B cell (primary cell): ENCODE data around the gene TTLL8. TPM values are rescaled to one million over a fixed set of nuclear protein-coding genes. Genes with fewer than 3 reads are reported as not detected.

Experiments used
- ATAC-seq: fragments of 200-7000 bp; cut with Tn5 transposase; one replicate; pipeline ENCODE4 v1.10.0; 2021; ENCODE audit warnings: low read depth, mild to moderate bottlenecking, moderate number of reproducible peaks, moderate library complexity
- CTCF ChIA-PET: fragments of 350-600 bp; sonication (Branson Sonifier 250); formaldehyde crosslinking; loops from one replicate; lab custom pipeline; 2021; ENCODE audit warnings: antibody characterized with exemption, inconsistent platforms; lab: Charles Lee
- POLR2A ChIA-PET: fragments of 350-600 bp; sonication (Branson Sonifier 250); formaldehyde crosslinking; loops from one replicate; lab custom pipeline; 2021; ENCODE audit warnings: antibody characterized with exemption; lab: Charles Lee
- DNase-seq: peaks from one replicate; pipeline ENCODE4 v3.0.0; 2013
- H2AFZ ChIP-seq: 2 replicates; pipeline ENCODE4 v1.6.1; 2012; ENCODE audit warnings: mild to moderate bottlenecking, low read depth, low read length; ENCODE audit not compliant: insufficient read depth, poor library complexity, severe bottlenecking
- H3K27ac ChIP-seq, 2 donors: 1 replicate in 1 of 2; 2 replicates in 1 of 2; pipeline ENCODE4 v1.5.1; 2012 to 2013; ENCODE audit warnings: low read length in 2 of 2, mild to moderate bottlenecking in 2 of 2, moderate library complexity in 1 of 2
- H3K27me3 ChIP-seq, 4 experiments: fragments of 200-600 bp in 1 of 4; sonication (generic) in 1 of 4; replicated peaks in 1 of 4; 1 replicate in 2 of 4; 2 replicates in 2 of 4; pipeline versions ENCODE4 v1.6.1 to v1.7.0; 2013 to 2016; ENCODE audit warnings: low read length in 3 of 4, mild to moderate bottlenecking in 2 of 4, mixed read lengths in 1 of 4, moderate library complexity in 1 of 4; ENCODE audit not compliant: insufficient read depth in 4 of 4, control insufficient read depth in 3 of 4; ENCODE audit errors: control extremely low read depth in 1 of 4
- H3K36me3 ChIP-seq, 2 experiments: replicated peaks in 1 of 2; 1 replicate in 1 of 2; 2 replicates in 1 of 2; pipeline versions ENCODE4 v1.6.1 to v1.7.1; 2013; ENCODE audit warnings: low read length in 1 of 2; ENCODE audit not compliant: insufficient read depth in 2 of 2, control insufficient read depth in 1 of 2; ENCODE audit errors: control extremely low read depth in 1 of 2, extremely low read depth in 1 of 2
- H3K4me1 ChIP-seq, 2 donors: fragments of 200-600 bp in 1 of 2; sonication (generic) in 1 of 2; 1 replicate in 1 of 2; 2 replicates in 1 of 2; pipeline versions ENCODE4 v1.5.1 to v1.6.1; 2013 to 2017; ENCODE audit warnings: low read length in 2 of 2; ENCODE audit not compliant: control insufficient read depth in 2 of 2, insufficient read depth in 2 of 2
- H3K4me2 ChIP-seq: replicated peaks from 2 replicates; pipeline ENCODE3; 2012; ENCODE audit warnings: mild to moderate bottlenecking, low read depth, low read length; ENCODE audit not compliant: poor library complexity, severe bottlenecking
- H3K4me3 ChIP-seq, 5 experiments: fragments of 200-600 bp in 1 of 5; sonication (generic) in 1 of 5; 1 replicate in 3 of 5; 2 replicates in 2 of 5; pipeline versions ENCODE4 v1.5.1 to v1.7.0; 2011 to 2016; ENCODE audit warnings: low read length in 4 of 5, mild to moderate bottlenecking in 4 of 5, low read depth in 2 of 5, control low read depth in 1 of 5, moderate library complexity in 1 of 5; ENCODE audit not compliant: insufficient read depth in 1 of 5; ENCODE audit errors: control extremely low read depth in 1 of 5, extremely low read depth in 1 of 5
- H3K79me2 ChIP-seq: fragments of 200-600 bp; sonication (generic); one replicate; pipeline ENCODE4 v1.6.0; 2016; ENCODE audit warnings: low read length; ENCODE audit not compliant: control insufficient read depth, insufficient read depth
- H3K9ac ChIP-seq: fragments of 200-600 bp; sonication (generic); 2 replicates; pipeline ENCODE4 v1.6.1; 2017; ENCODE audit warnings: mild to moderate bottlenecking, low read length, moderate library complexity
- H3K9me3 ChIP-seq, 3 donors: one replicate each; pipeline versions ENCODE4 v1.6.1 to v1.7.1; 2013; ENCODE audit warnings: low read length in 2 of 3; ENCODE audit not compliant: control insufficient read depth in 2 of 3, insufficient read depth in 1 of 3; ENCODE audit errors: control extremely low read depth in 1 of 3
- H4K20me1 ChIP-seq: 2 replicates; pipeline ENCODE4 v1.6.0; 2012; ENCODE audit warnings: mild to moderate bottlenecking, low read length; ENCODE audit not compliant: insufficient read depth, control insufficient read depth, poor library complexity, severe bottlenecking
- H3K27ac Mint-ChIP-seq: one replicate; pipeline ENCODE4 v1.8.0; 2021; ENCODE audit warnings: mixed read lengths
- H3K27me3 Mint-ChIP-seq: one replicate; pipeline ENCODE4 v1.8.0; 2021; ENCODE audit warnings: mixed read lengths
- H3K4me1 Mint-ChIP-seq: one replicate; pipeline ENCODE4 v1.8.0; 2021; ENCODE audit warnings: mixed read lengths
- H3K4me3 Mint-ChIP-seq: one replicate; pipeline ENCODE4 v1.8.0; 2021; ENCODE audit warnings: mixed read lengths
- H3K9me3 Mint-ChIP-seq: one replicate; pipeline ENCODE4 v1.8.0; 2022; ENCODE audit warnings: mixed read lengths; ENCODE audit not compliant: insufficient read depth
- EZH2 ChIP-seq: IDR thresholded peaks from 2 replicates; pipeline ENCODE4 v1.6.1; 2012; ENCODE audit warnings: borderline replicate concordance, low read depth, mild to moderate bottlenecking, moderate library complexity, low read length; ENCODE audit not compliant: insufficient read depth, poor library complexity, severe bottlenecking
- WGBS: methylation state at CpG from one replicate; pipeline ENCODE4 v1.1.5; 2013; ENCODE audit warnings: missing lambda C conversion rate; ENCODE audit not compliant: insufficient coverage; 5-methylcytosine and 5-hydroxymethylcytosine counted together
- intact Hi-C: fragments of 100-400 bp; cut with micrococcal nuclease; formaldehyde crosslinking; loops from one replicate; pipeline ENCODE4 v1.10.0; 2022
- polyA plus RNA-seq: library from polyadenylated mRNA; depleted of rRNA; stranded (reverse); fragments of >200 nt; gene quantifications from 2 replicates; pipeline ENCODE4 v1.2.3, GENCODE V29; 2012
- total RNA-seq, 2 donors: library from RNA; stranded (reverse); fragments of 120-200 nt in 1 of 2; gene quantifications; 1 replicate in 1 of 2; 2 replicates in 1 of 2; pipeline versions ENCODE4 v1.2.3 to v1.2.4, GENCODE V29; 2013 to 2022
- TF ChIP-seq, protein P1 (sequence below): fragments of 200-600 bp; IDR thresholded peaks from one replicate; pipeline ENCODE4 v1.8.0; 2022; ENCODE audit warnings: antibody characterized with exemption, mild to moderate bottlenecking

Gene TTLL8
- total and polyA plus RNA-seq, 2 donors (not counting 1 experiment from before 2014, with no cell fraction given) = not detected

DNA sequence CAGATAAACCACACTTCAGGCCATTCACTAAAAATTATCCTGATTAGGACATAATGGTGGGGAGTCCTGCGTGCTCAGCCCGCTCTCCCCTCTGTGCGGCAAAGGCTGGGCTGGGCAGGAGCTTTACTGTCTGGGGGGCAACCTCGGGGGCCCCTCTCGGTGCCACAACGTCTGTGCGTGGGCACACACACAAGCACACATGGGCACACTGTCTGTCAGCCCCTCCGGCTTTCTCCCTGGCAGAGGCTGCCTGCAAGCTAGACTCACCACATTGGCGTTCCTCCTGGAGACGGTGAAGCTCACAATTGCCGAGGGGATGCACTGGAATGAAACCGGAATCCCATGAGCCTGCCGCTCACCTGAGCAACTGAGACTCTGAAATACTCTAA is 22.0 kb upstream of the TTLL8 start:
- H3K4me1 Mint-ChIP-seq = peaks cover 4% of the 10 kb centered on the region
- H3K9me3 Mint-ChIP-seq = no peaks in the 10 kb centered on the region
- DNase-seq (no peak), ATAC-seq (no peak)
- peaks cover 24% of the 10 kb centered on the region for H3K27me3 Mint-ChIP-seq
- Histone ChIP-seq H3K36me3 (no peaks in the 10 kb centered on the region), H2AFZ (no peak overlapping the region), H3K9me3 (peaks cover 0 to 7% (median 0%) of the 10 kb centered on the region in 3 donors), H3K27ac (no peak overlapping the region), H3K4me1 (no peaks in the 10 kb centered on the region), H3K4me3 (no peak overlapping the region), H4K20me1 (no peaks in the 10 kb centered on the region), H3K79me2 (no peaks in the 10 kb centered on the region), H3K4me2 (no peak overlapping the region), H3K9ac (no peak overlapping the region), H3K27me3 (peaks cover 0 to 29% (median 6%) of the 10 kb centered on the region in 4 experiments)
- WGBS = 93% methylated on average over 13 of the region's 13 CpGs
- H3K27ac Mint-ChIP-seq = no peak overlapping the region
- CTCF ChIA-PET = no interaction called here
- H3K4me3 Mint-ChIP-seq = no peak overlapping the region
- POLR2A ChIA-PET = no interaction called here
- intact Hi-C loops = no loop called here
- no peak for TF ChIP-seq EZH2
- TF ChIP-seq, protein P1, sequence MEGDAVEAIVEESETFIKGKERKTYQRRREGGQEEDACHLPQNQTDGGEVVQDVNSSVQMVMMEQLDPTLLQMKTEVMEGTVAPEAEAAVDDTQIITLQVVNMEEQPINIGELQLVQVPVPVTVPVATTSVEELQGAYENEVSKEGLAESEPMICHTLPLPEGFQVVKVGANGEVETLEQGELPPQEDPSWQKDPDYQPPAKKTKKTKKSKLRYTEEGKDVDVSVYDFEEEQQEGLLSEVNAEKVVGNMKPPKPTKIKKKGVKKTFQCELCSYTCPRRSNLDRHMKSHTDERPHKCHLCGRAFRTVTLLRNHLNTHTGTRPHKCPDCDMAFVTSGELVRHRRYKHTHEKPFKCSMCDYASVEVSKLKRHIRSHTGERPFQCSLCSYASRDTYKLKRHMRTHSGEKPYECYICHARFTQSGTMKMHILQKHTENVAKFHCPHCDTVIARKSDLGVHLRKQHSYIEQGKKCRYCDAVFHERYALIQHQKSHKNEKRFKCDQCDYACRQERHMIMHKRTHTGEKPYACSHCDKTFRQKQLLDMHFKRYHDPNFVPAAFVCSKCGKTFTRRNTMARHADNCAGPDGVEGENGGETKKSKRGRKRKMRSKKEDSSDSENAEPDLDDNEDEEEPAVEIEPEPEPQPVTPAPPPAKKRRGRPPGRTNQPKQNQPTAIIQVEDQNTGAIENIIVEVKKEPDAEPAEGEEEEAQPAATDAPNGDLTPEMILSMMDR = no peak

DNA sequence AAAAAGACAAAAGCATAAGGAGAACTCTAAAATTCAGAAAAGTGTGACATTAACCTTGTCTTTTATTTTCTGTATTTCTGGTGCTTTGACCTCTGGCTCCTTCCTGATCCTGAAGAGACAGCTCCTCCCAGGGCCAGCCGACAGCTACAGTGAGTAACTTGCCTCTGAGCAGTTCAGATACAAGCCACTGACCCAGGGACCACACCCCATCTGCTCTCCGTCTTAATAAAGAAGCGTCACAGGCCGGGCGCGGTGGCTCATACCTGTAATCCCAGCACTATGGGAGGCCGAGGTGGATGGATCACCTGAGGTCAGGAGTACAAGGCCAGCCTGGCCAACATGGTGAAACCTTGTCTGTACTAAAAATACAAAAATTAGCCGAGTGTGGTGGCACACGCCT is 20.7 kb upstream of the TTLL8 start:
- H3K4me1 Mint-ChIP-seq = peaks cover 4% of the 10 kb centered on the region
- WGBS = 83% methylated on average over 9 of the region's 9 CpGs
- no peak for ATAC-seq
- intact Hi-C loops = no loop called here
- H4K20me1 ChIP-seq = no peaks in the 10 kb centered on the region
- no peak overlapping the region for H3K27ac Mint-ChIP-seq
- ChIA-PET CTCF (no interaction called here), POLR2A (no interaction called here)
- no peak overlapping the region for H3K27ac ChIP-seq
- no peaks in the 10 kb centered on the region for H3K79me2 ChIP-seq
- no peak overlapping the region for H2AFZ ChIP-seq
- no peaks in the 10 kb centered on the region for H3K9me3 Mint-ChIP-seq
- peaks cover 19% of the 10 kb centered on the region for H3K27me3 Mint-ChIP-seq
- no peak overlapping the region for H3K9ac ChIP-seq
- H3K9me3 ChIP-seq = no peaks in the 10 kb centered on the region
- H3K4me2 ChIP-seq = no peak overlapping the region
- no peak overlapping the region for H3K4me3 ChIP-seq
- no peak for DNase-seq
- H3K4me3 Mint-ChIP-seq = no peak overlapping the region
- TF ChIP-seq EZH2 = no peak
- TF ChIP-seq, protein P1 = no peak
- peaks cover 0 to 19% (median 2%) of the 10 kb centered on the region in 4 experiments for H3K27me3 ChIP-seq
- H3K36me3 ChIP-seq = no peaks in the 10 kb centered on the region
- no peaks in the 10 kb centered on the region for H3K4me1 ChIP-seq
